GM20000 (cell line): ENCODE results near the gene NSF.
"Not testable (repeated sequence)": the region's sequence is repeated elsewhere in the genome, so short reads cannot be mapped to it uniquely, and the experiment has no call there.

Source experiments
- DNase-seq: peaks from one replicate; pipeline ENCODE4 v3.0.0; 2012; ENCODE audit warnings: low spot score
- TF ChIP-seq, protein P1 (sequence below): IDR thresholded peaks from 2 replicates; pipeline ENCODE4 v1.5.1; 2012; ENCODE audit warnings: mild to moderate bottlenecking, control low read depth; ENCODE audit errors: extremely low read depth, missing control alignments

The NSF gene

DNA sequence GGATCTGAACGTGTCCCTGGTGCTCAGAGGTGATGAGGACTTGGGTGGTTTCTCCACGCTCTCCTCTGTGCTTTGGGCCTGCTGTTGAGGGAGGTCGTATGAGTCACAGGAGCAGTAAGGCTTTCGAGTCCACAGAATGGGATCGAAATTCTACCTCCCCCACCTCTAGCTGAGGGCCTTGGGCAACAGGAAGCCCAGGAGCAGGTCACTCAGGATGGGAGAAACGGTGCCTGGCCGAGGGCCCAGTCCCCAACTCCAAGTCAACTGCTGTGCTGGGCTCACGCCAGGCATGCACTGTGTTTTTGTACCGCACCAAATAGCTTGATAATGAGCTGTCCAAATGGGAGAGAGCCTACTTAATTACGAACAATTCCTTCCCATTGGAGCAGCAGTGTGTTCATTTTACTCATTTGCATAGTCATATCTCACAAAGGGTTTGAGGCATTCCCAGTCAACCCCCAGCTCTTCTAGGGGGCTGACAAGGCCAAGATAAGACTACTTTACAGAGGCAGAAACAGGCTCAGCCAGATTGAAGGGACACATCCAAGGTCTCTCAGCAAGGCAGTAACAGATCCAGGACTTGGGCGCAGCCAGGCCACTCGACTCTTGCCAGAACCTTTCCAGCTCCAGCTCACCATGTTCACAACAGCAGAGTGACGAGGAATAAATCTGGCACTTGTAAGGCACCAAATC is 174.4 kb downstream of the NSF start:
- no peak for DNase-seq
- TF ChIP-seq, protein P1, sequence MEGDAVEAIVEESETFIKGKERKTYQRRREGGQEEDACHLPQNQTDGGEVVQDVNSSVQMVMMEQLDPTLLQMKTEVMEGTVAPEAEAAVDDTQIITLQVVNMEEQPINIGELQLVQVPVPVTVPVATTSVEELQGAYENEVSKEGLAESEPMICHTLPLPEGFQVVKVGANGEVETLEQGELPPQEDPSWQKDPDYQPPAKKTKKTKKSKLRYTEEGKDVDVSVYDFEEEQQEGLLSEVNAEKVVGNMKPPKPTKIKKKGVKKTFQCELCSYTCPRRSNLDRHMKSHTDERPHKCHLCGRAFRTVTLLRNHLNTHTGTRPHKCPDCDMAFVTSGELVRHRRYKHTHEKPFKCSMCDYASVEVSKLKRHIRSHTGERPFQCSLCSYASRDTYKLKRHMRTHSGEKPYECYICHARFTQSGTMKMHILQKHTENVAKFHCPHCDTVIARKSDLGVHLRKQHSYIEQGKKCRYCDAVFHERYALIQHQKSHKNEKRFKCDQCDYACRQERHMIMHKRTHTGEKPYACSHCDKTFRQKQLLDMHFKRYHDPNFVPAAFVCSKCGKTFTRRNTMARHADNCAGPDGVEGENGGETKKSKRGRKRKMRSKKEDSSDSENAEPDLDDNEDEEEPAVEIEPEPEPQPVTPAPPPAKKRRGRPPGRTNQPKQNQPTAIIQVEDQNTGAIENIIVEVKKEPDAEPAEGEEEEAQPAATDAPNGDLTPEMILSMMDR, result no peak

DNA sequence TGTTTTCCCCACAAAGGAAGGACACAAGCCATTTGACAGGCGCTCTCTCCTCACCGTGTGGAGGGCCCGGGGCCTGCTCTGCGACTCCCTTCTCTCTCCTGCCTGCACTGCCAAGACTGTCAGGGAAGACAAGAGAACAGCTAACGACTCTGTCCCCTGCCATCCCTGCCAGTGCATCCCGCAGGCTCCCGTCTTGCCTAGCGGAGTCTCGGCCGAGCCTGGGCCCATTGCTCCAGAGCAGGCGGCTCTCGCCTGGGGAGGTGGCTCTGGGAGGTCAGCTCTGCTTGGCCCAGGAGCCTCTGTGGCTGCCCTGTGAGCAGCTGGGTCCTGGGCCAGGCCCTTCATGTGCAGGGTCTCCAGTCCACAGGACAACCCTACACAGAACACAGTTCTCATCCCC is 175.0 kb downstream of the NSF start:
- DNase-seq, result no peak
- TF ChIP-seq, protein P1, result no peak

DNA sequence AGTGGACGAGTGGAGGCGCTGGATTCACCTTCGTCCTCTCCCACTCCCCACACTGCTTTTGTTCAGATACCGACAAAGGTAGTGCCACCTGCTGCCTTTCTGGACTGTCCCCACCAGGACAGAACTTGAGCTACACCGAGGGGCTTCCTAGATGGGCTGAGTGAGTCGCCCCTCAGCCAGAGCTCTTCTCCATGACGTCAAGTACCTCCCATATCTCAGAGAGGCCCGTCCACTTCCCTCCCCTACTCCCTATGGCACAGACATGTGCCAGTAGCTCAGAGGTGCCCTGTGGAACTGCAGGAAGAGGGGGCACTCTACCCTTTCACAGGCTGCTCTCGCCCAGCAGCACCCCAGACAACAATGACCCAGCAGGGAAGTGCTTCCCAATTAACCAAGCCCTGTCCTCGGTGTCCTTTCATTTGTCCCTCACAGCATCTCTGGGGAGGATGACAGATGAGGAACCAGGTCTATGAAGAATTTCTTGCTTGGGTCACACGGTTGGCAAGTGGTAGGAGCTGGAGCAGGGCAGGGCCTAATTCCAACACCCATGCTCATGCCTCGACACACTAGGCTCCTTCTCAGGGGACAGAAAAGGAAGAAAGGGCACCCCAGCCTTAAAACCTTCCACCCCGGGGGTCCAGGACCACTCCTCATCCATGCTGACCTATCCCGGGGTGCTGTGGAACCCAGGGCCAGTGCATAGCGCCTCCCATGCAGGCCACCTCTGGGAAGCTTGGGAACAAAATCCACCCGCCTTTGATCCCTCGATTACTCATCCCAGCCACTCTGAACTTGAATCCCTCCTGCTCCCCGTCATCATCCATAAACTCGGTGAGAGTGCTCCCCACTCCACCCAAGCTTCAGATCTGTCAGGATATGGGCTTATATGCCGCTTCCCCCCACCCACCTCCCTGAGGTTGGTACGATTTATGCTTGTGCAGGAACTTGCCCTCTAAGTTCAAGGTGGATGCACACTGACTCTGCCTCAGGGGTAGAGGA is 176.3 kb downstream of the NSF start:
- DNase-seq, result no peak
- TF ChIP-seq, protein P1, result no peak

GRCh38 chr17:46768540-46768870 is 178.0 kb downstream of the NSF start:
- TF ChIP-seq, protein P1, result no peak
- no peak for DNase-seq

DNA sequence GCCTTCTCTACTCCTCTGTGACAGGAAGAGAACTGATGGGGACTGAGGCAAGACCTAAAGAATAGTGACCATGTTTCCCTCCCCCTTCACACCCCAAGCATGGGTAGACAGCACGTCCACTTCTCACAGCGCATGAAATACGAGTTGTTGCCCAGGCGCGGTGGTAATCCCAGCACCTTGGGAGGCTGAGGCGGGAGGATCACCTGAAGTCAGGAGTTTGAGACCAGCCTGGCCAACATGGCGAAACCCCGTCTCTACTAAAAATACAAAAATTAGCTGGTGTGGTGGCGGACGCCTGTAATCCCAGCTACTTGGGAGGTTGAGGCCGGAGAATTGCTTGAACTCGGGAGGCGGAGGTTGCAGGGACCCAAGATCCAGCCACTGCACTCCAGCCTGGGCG is 178.4 kb downstream of the NSF start:
- DNase-seq, result not testable (repeated sequence)

DNA sequence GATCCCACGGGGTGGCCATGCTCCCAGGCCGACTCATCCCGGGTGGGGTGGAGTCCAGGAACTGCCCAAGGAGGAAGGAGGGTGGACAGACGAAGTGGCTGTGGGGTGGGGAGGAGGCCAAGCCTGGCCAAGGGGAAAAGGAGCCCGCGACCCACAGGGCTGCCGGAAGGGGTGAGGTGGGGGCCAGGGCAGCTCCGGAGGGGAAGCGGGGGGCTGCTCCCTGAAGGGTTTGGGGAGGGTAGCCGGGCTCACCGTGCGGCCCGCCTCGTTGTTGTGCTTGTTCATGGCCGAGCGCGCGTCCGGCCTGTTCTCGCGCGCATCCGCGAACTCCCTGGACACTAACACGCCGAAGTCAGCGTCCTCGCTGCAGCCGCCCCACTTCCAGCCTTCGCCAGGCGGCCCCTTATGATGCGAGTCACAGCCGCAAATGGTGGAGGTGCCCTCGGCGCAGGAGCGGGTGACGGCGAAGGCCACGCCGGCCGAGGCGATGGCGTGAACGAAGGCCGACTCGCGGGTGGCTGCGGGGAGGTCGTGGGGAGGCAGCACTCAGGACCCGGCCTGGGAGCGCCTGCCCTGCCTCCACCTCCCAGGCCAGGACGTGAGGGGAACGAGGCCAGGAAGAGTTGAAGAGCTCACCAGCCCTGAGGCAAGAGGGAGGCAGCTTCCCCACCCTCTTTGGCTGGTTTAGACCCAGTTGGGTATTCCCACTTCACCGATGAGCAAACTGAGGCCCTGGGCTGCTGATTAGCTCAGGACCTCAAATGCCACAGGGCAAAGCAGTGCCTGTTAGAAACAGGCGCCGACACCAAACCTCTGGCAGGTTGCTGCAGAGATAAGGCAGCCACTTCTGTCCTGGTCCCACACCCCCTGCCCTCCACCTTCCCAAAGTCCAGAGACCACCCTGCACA is 179.3 kb downstream of the NSF start:
- peak; percentile 49 for DNase-seq
- TF ChIP-seq, protein P1, result no peak

DNA sequence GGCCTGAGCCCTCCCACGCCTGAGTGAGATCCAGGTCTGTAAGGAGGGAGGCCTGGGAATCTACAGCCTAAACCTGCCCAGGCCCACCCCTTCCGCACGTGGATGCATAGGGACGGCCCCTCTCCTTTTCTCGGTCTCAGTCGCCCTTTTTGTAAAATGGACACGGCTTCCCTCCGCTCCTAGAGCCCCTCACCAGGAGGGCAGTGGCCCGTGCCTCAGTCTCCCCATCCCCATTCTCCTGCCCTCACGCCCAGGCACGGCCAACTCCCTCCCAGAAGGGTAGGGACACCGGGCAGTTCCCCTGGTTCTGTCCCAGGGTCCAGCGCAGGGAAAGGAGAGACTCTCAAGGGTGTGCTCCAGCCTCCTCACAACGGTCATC is 180.0 kb downstream of the NSF start:
- TF ChIP-seq, protein P1, result no peak
- no peak for DNase-seq
